ENCODE data around the gene ZNF862.
"Not testable (repeated sequence)": the region's sequence is repeated elsewhere in the genome, so short reads cannot be mapped to it uniquely, and the experiment has no call there.

Gene ZNF862

GRCh38 chr7:149883048-149883438 is 44.9 kb downstream of the ZNF862 start:
- no peak for DNase-seq

- DNase-seq, result peak; percentile 36
Observed at GRCh38 chr7:149883452-149883861, 45.3 kb downstream of the ZNF862 start.

DNA sequence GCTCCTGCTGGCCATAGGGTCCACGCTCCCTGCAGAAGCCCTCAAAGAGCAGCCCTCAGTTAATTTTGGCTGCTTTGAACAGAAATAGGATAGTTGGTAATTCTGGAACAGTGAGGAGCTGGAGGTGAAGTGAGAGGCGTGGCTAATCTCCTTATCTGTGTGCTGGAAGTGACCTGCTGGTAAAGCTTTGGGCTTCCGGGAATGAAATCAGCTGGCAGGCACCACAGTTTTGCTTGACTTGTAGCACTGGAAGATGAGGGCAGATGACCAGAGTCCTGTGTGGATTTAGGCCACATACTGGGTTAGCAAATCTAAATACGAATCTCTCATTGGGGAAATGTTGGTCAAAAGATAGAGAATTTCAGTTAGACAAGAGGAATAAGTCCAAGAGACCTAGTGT is 45.8 kb downstream of the ZNF862 start:
- no peak for DNase-seq

GRCh38 chr7:149884541-149884940 is 46.4 kb downstream of the ZNF862 start:
- no peak for DNase-seq

GRCh38 chr7:149885191-149886017 is 47.2 kb downstream of the ZNF862 start:
- DNase-seq, result no peak

DNA sequence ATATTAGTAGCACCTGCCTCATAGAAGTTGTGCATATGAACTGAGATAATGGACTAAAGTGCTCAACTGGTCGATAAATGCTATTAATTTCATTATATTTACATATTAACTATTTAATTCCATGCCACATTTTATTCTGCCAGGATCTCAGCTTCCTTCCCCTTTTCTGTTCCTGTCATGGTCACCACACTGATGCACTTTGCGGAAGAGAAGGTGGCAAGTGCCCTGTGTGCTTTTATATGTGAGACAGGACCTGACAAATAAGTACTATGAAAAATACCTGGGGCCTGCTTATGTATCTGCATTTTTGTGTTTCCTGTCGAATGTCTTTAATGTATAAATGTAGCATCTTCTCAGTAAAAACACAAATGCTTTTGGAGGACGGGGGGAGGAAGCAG is 47.8 kb downstream of the ZNF862 start:
- DNase-seq, result no peak

GRCh38 chr7:149887311-149887710 is 49.1 kb downstream of the ZNF862 start:
- no peak for DNase-seq

DNA sequence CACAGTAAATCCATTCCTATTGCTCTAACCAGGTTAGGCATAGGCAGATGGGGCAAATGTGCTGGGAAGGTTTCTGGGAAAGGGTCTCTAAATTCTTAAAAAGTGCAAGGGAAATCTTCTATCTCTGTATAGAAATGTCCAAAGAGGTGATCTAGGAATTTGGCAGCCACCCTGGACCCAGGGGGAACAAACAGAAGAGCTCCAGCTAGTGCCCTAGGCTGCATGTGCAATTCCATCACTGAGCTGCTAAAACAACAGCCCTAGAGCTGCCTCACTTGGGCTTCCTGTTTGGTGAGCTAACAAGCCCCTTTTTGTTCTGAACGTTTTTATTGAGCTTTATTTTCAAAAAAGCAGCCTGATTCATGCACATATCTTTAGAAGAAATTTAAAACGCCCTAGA is 52.5 kb downstream of the ZNF862 start:
- DNase-seq, result not testable (repeated sequence)

DNA sequence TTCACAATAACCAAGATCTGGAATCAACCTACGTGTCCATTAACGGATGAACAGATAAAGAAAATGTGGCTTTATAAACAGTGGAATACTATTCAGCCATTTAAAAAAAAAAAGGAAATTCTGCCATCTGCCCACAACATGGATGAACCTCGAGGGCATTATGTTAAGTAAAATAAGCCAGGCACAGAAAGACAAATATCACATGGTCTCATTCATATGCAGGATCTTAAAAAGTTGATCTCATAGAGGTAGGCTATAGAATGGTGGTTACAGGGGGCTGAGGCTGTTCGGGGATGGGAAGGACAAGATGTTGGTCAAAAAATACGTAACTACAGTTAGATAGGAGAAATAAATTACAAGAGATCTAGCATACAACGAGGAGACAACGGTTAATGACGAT is 56.8 kb downstream of the ZNF862 start:
- not testable (repeated sequence) for DNase-seq

DNA sequence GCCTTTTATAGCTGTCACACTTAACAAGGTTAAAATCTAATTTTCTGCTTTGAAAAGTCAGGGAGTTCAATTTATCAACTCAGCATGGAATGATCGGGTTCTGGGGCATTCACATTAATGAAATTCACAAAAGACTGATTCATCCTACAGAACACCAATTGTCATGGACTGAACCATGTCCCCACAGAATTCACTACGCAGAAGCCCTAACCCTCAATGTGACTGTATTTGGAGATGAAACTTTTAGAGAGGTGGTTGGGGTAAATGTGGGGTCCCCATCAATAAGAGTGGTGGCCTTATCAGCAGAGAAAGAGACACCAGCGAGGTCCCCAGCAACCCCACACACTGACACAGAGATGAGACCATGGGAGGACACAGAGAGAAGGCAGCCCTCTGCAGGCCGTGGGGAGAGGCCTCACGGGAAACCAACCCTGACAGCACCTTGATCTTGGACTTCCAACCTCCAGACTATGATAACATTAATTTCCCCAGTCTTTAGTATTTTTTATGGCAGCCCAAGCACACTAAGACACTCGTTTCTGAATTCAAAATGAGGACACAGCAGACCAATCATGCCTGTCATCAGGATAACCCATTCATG is 69.7 kb downstream of the ZNF862 start:
- not testable (repeated sequence) for DNase-seq

DNA sequence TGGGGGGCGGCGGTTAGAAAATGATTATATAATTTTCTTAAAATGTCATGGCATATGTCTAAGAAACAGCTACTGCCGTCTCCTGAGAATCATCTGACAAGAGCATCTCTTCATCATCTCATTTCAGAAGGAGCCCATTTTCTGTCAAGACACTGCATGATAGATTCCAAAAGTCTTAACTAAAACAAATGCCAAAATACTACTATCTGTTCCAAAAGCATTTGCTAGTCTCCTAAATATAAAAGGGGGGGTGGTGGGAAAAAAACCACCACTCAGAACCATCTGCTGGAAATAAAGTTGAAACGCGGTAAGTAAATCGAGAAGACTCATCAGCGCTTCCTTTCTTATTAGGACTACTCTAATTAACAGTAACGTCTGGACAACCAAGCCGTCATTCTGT is 72.0 kb downstream of the ZNF862 start:
- DNase-seq, result not testable (repeated sequence)

DNA sequence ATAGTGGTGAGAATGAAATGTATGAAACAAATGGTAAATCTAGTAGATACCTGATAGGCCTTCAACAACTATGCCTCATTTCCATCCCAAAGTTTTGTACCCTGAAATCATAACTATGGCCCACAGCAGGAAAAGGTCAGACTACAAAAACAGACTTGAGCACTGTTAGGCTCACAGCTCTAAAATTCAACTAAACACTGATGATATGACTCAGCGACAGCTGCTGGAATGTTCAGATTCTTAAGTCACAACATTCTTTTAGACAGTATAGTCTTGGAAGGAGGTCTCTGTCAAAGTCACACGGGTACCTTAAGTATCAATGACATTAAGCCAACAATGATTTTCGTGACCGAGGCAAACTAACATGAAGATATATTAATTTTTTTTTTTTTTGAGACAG is 74.0 kb downstream of the ZNF862 start:
- DNase-seq, result not testable (repeated sequence)

Data from NCI-H774 (cell line).